ENCODE data around the gene CHL1. TPM values are rescaled to one million over a fixed set of nuclear protein-coding genes. Genes with fewer than 3 reads are reported as not detected.

CHL1 gene
- total RNA-seq, 1 donor from 2014 or later = not detected

DNA sequence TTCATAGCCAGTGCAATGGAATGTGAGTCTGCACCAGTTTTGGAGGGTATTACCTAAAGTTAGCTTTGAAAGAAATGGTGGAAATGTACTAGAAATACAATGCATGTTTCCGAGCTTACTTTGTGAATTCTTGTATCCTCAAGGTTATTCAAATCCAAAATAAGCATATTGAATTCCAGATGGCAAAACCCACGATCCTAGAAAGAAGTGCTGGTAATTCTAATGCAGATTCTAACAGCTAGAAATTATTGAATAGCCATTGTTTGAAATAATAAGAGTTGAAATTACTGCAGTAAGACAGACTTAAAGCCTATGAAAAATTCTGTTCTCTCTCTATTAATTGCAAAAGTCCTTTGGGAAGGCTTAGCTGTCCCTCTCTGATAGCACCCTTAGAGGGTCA is 258.4 kb downstream of the CHL1 start:
- no peak for DNase-seq (ENCODE audit: extremely low read depth, low read depth, low spot score)

DNA sequence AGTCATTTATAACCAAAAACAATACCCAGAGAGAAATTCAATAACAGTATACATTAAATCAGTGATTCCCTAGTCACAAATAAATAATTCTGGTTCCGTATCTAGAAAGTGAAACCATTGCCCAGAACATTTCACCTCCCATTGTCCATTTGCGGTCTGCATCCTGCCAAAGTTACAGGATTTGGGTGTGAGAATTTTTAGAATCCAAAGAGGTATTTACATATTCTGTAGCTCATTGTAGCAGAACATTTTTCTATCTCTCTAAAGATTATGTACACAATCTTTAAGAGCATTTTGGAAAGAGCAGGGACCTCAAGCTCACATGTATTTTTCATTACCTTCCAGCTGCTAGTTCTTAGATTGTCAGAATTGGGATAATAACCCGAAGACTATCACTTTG is 261.6 kb downstream of the CHL1 start:
- no peak for DNase-seq (ENCODE audit: extremely low read depth, low read depth, low spot score)

DNA sequence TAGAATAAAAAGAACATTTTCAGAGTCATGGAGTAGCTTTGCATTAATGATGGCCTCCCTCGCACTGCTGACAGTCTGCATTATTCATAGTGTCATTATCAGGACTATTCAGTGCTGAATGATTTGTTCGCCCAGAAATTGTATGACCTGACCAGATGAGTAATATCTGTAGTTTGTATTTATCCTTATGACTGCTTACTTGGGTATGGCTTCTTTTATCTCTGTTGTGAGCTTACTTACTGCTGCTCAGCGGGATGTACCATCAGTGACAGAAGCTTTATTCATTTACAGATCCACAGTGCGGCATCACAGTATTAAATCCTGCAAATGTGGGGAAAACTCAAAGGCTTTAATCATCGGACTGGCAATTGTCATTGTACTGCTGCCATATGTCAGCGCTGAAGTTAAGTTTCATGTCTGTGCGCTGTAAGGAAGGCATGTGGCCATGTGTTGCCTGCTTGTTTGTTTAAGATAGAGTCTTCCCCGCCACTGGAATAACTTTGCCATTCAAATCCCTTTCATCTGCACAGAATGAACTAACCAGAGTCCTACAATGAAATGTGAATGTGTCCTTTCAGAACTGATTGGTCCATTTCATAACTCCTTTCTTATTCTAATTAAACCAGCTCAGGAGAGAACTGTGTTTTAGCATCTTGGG is 262.2 kb downstream of the CHL1 start:
- no peak for DNase-seq (ENCODE audit: extremely low read depth, low read depth, low spot score)
